ENCODE results near the gene ZNF217.

DNA sequence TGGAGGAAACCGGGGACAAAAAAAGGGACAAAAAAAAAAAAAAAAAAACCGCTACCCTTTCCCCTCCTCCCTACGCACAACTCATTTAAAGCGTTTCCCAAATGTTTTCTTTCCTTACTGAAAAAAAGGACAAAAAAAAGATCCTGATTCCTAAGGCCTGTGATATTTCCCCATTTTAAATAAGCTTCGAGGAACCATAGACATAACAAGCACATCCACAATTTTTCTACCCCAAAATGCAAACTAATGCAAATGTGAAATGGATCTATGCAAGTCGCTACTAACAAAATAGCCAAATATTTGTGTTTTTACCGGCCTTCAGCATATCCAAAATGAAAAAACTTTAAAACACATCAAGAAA lies 1.4 kb upstream of the ZNF217 start:
- TF ChIP-seq, protein P1, sequence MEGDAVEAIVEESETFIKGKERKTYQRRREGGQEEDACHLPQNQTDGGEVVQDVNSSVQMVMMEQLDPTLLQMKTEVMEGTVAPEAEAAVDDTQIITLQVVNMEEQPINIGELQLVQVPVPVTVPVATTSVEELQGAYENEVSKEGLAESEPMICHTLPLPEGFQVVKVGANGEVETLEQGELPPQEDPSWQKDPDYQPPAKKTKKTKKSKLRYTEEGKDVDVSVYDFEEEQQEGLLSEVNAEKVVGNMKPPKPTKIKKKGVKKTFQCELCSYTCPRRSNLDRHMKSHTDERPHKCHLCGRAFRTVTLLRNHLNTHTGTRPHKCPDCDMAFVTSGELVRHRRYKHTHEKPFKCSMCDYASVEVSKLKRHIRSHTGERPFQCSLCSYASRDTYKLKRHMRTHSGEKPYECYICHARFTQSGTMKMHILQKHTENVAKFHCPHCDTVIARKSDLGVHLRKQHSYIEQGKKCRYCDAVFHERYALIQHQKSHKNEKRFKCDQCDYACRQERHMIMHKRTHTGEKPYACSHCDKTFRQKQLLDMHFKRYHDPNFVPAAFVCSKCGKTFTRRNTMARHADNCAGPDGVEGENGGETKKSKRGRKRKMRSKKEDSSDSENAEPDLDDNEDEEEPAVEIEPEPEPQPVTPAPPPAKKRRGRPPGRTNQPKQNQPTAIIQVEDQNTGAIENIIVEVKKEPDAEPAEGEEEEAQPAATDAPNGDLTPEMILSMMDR (IDR thresholded peaks at IDR 0.05) = no peak
- TF ChIP-seq POLR2A (IDR thresholded peaks at IDR 0.05) = no peak

Measured in right lobe of liver (tissue), 4 donors.